ENCODE data around the gene TGFB1I1. TPM values are rescaled to one million over a fixed set of nuclear protein-coding genes. Genes with fewer than 3 reads are reported as not detected.

The TGFB1I1 gene
- total and polyA plus RNA-seq, 2 of the 4 experiments (the other 2 are of a cell fraction), result 24.9 to 128 TPM

- DNase-seq, result no peak
- Histone ChIP-seq H2BK15ac (ENCODE audit: low read depth, low read length) (no peak overlapping the region), H2AK9ac (replicated peaks; ENCODE audit: low read depth, low read length, poor library complexity) (no peak overlapping the region), H4K20me1 (ENCODE audit: insufficient read depth, low read length) (no peaks in the 10 kb centered on the region), H3K9me1 (ENCODE audit: insufficient read depth, low read length) (no peaks in the 10 kb centered on the region), H2BK5ac (ENCODE audit: low read depth, low read length, poor library complexity, severe bottlenecking) (no peak overlapping the region), H3K14ac (replicated peaks; ENCODE audit: low read depth, low read length) (no peak overlapping the region), H4K5ac (ENCODE audit: low read depth, low read length) (no peak overlapping the region), H3K27ac (ENCODE audit: insufficient read depth, low read length) (no peak overlapping the region), H4K91ac (ENCODE audit: insufficient read depth, low read depth, low read length) (no peak overlapping the region), H3K4me1 (ENCODE audit: control insufficient read depth, insufficient read depth, low read length) (peaks cover 4% of the 10 kb centered on the region; the same call in 1 of the 2 replicates), H2BK120ac (ENCODE audit: low read depth, low read length) (no peak overlapping the region), H2BK20ac (ENCODE audit: low read depth, low read length) (no peak overlapping the region), H2AK5ac (ENCODE audit: low read depth, low read length) (no peak overlapping the region), H3K4ac (ENCODE audit: low read depth, low read length) (no peak overlapping the region), H3K23ac (ENCODE audit: low read depth, low read length) (no peak overlapping the region), H3K9me3 (ENCODE audit: control insufficient read depth, insufficient read depth, low read length) (no peaks in the 10 kb centered on the region), H3K79me1 (ENCODE audit: low read depth in 1 of 2, low read length in 2 of 2) (no peaks in the 10 kb centered on the region), H3K4me3 (ENCODE audit: insufficient read depth, low read depth, low read length) (no peak overlapping the region), H3K27me3 (ENCODE audit: control insufficient read depth, insufficient read depth, low read length) (peaks cover 23% of the 10 kb centered on the region), H3K36me3 (ENCODE audit: control insufficient read depth, insufficient read depth, low read length) (no peaks in the 10 kb centered on the region), H2AFZ (replicated peaks; ENCODE audit: low read length, poor library complexity) (no peak overlapping the region), H3K4me2 (ENCODE audit: low read depth, low read length) (no peak overlapping the region), H3K18ac (ENCODE audit: low read depth, low read length) (no peak overlapping the region), H3K56ac (ENCODE audit: extremely low read depth, insufficient read depth, low read length) (no peak overlapping the region), H4K8ac (ENCODE audit: low read depth in 2 of 2, low read length in 2 of 2) (no peak overlapping the region), H3K9ac (ENCODE audit: low read depth, low read length) (no peak overlapping the region)
- no peak for ATAC-seq (ENCODE audit: low read depth)
- POLR2A ChIA-PET (ENCODE audit: unreplicated experiment), result no interaction called here
- BruUV-seq (replicated peaks), result no TSS peak
- intact Hi-C loops (cut with micrococcal nuclease) (no loop called here), in situ Hi-C loops (cut with MboI; ENCODE audit: low sequenced_read_pairs) (no loop called here), dilution Hi-C loops (cut with HindIII; ENCODE audit: low sequenced_read_pairs, unreplicated experiment) (no loop called here)
- WGBS, 2 experiments (ENCODE audit: extremely low coverage in 2 of 2, insufficient read length in 1 of 2), result 82% methylated on average over 2 of the region's 3 CpGs; no CpG with 5 or more reads in 1 of the 2 experiments
- CTCF ChIA-PET, result no interaction called here
- TF ChIP-seq MAZ (IDR thresholded peaks at IDR 0.05; ENCODE audit: borderline replicate concordance, low read depth, low read length), result no peak
- no peak for TF ChIP-seq RCOR1 (IDR thresholded peaks at IDR 0.05; ENCODE audit: insufficient replicate concordance, low read length)
- TF ChIP-seq POLR2A (IDR thresholded peaks at IDR 0.05; ENCODE audit: low read depth, low read length), result no peak
- TF ChIP-seq ELK1 (IDR thresholded peaks at IDR 0.05; ENCODE audit: borderline replicate concordance, low read depth, low read length), result no peak
- TF ChIP-seq CEBPB (IDR thresholded peaks at IDR 0.05; ENCODE audit: low read depth, low read length), result no peak
- no peak for TF ChIP-seq MXI1 (IDR thresholded peaks at IDR 0.05; ENCODE audit: borderline replicate concordance, low read depth, low read length)
- no peak for TF ChIP-seq CHD1 (IDR thresholded peaks at IDR 0.05; ENCODE audit: low read depth, low read length)
- no peak for TF ChIP-seq BHLHE40 (IDR thresholded peaks at IDR 0.05; ENCODE audit: low read depth, low read length)
- TF ChIP-seq NFE2L2 (IDR thresholded peaks at IDR 0.05; ENCODE audit: low read depth, low read length), result no peak
- TF ChIP-seq, protein P1, sequence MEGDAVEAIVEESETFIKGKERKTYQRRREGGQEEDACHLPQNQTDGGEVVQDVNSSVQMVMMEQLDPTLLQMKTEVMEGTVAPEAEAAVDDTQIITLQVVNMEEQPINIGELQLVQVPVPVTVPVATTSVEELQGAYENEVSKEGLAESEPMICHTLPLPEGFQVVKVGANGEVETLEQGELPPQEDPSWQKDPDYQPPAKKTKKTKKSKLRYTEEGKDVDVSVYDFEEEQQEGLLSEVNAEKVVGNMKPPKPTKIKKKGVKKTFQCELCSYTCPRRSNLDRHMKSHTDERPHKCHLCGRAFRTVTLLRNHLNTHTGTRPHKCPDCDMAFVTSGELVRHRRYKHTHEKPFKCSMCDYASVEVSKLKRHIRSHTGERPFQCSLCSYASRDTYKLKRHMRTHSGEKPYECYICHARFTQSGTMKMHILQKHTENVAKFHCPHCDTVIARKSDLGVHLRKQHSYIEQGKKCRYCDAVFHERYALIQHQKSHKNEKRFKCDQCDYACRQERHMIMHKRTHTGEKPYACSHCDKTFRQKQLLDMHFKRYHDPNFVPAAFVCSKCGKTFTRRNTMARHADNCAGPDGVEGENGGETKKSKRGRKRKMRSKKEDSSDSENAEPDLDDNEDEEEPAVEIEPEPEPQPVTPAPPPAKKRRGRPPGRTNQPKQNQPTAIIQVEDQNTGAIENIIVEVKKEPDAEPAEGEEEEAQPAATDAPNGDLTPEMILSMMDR (conservative IDR thresholded peaks at IDR 0.05; ENCODE audit: low read depth, low read length), result no peak
- no peak for TF ChIP-seq SMC3 (IDR thresholded peaks at IDR 0.05; ENCODE audit: low read depth, low read length)
- TF ChIP-seq, protein P2, sequence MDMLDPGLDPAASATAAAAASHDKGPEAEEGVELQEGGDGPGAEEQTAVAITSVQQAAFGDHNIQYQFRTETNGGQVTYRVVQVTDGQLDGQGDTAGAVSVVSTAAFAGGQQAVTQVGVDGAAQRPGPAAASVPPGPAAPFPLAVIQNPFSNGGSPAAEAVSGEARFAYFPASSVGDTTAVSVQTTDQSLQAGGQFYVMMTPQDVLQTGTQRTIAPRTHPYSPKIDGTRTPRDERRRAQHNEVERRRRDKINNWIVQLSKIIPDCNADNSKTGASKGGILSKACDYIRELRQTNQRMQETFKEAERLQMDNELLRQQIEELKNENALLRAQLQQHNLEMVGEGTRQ (IDR thresholded peaks at IDR 0.05; ENCODE audit: low read depth, low read length), result no peak
- no peak for TF ChIP-seq FOS (IDR thresholded peaks at IDR 0.05; ENCODE audit: low read depth, low read length)
- TF ChIP-seq RAD21 (IDR thresholded peaks at IDR 0.05; ENCODE audit: low read length), result no peak
- TF ChIP-seq RFX5 (IDR thresholded peaks at IDR 0.05; ENCODE audit: low read depth, low read length), result no peak
Observed at GRCh38 chr16:31525113-31525512, 53.2 kb downstream of the TGFB1I1 start.
